H9 (cell line): ENCODE measurements around the gene ZCWPW1. TPM values are rescaled to one million over a fixed set of nuclear protein-coding genes. Genes with fewer than 3 reads are reported as not detected.
A peak's percentile ranks its signal among the peaks of the same experiment; 100 is the strongest.

Experiments used
- DNase-seq: peaks from one replicate; pipeline ENCODE4 v3.0.0-alpha.2; 2017
- H2AFZ ChIP-seq: one replicate; pipeline ENCODE4 v1.6.1; 2013; ENCODE audit warnings: mild to moderate bottlenecking, low read length, control low read depth, moderate library complexity
- H2AK5ac ChIP-seq: 2 replicates; pipeline ENCODE4 v1.6.1; 2013; ENCODE audit warnings: low read length, control low read depth, mixed read lengths; ENCODE audit not compliant: insufficient read length
- H2BK120ac ChIP-seq: one replicate; pipeline ENCODE4 v1.6.1; 2013; ENCODE audit warnings: low read depth, mild to moderate bottlenecking, low read length, control low read depth, inconsistent platforms; ENCODE audit not compliant: poor library complexity, severe bottlenecking
- H2BK12ac ChIP-seq: 2 replicates; pipeline ENCODE4 v1.6.1; 2013; ENCODE audit warnings: low read length, control low read depth, mixed read lengths, low read depth; ENCODE audit not compliant: insufficient read length
- H2BK15ac ChIP-seq: 2 replicates; pipeline ENCODE4 v1.6.1; 2013; ENCODE audit warnings: low read depth, low read length, control low read depth
- H2BK20ac ChIP-seq: one replicate; pipeline ENCODE4 v1.6.1; 2013; ENCODE audit warnings: low read depth, mild to moderate bottlenecking, low read length, control low read depth, inconsistent platforms; ENCODE audit not compliant: poor library complexity, severe bottlenecking
- H2BK5ac ChIP-seq: 2 replicates; pipeline ENCODE4 v1.6.1; 2013; ENCODE audit warnings: low read length, control low read depth, mixed read lengths; ENCODE audit not compliant: insufficient read length
- H3K14ac ChIP-seq: 2 replicates; pipeline ENCODE4 v1.6.1; 2013; ENCODE audit warnings: low read length, control low read depth; ENCODE audit not compliant: insufficient read depth
- H3K18ac ChIP-seq: 2 replicates; pipeline ENCODE4 v1.6.1; 2013; ENCODE audit warnings: low read depth, mild to moderate bottlenecking, mixed read lengths, low read length, control low read depth; ENCODE audit not compliant: insufficient read length
- H3K23ac ChIP-seq: 2 replicates; pipeline ENCODE4 v1.6.1; 2013; ENCODE audit warnings: low read length, control low read depth, mixed read lengths, low read depth; ENCODE audit not compliant: insufficient read length
- H3K23me2 ChIP-seq: 2 replicates; pipeline ENCODE4 v1.6.1; 2013; ENCODE audit warnings: low read depth, mild to moderate bottlenecking, mixed read lengths, low read length, control low read depth; ENCODE audit not compliant: insufficient read length, poor library complexity, severe bottlenecking
- H3K27ac ChIP-seq: 2 replicates; pipeline ENCODE4 v1.5.1; 2013; ENCODE audit warnings: low read length, control low read depth, mixed read lengths, low read depth; ENCODE audit not compliant: insufficient read length
- H3K27me3 ChIP-seq: 2 replicates; pipeline ENCODE4 v1.6.1; 2013; ENCODE audit warnings: low read length, control low read depth, inconsistent platforms; ENCODE audit not compliant: insufficient read depth
- H3K4ac ChIP-seq: 2 replicates; pipeline ENCODE4 v1.6.1; 2013; ENCODE audit warnings: low read depth, mild to moderate bottlenecking, control low read depth, inconsistent platforms, low read length, moderate library complexity
- H3K4me1 ChIP-seq: 2 replicates; pipeline ENCODE4 v1.6.1; 2013; ENCODE audit warnings: low read length, control low read depth, inconsistent platforms; ENCODE audit not compliant: insufficient read depth
- H3K4me2 ChIP-seq: 2 replicates; pipeline ENCODE4 v1.6.1; 2013; ENCODE audit warnings: low read length, control low read depth, mixed read lengths; ENCODE audit not compliant: insufficient read length, insufficient read depth
- H3K56ac ChIP-seq: 2 replicates; pipeline ENCODE4 v1.6.1; 2013; ENCODE audit warnings: low read depth, mild to moderate bottlenecking, mixed read lengths, low read length, control low read depth; ENCODE audit not compliant: insufficient read length
- H3K79me1 ChIP-seq: 2 replicates; pipeline ENCODE4 v1.6.1; 2013; ENCODE audit warnings: low read depth, mild to moderate bottlenecking, moderate library complexity, low read length, control low read depth, inconsistent platforms; ENCODE audit not compliant: insufficient read depth, poor library complexity, severe bottlenecking
- H3K79me2 ChIP-seq: 2 replicates; pipeline ENCODE4 v1.6.1; 2013; ENCODE audit warnings: low read length, control low read depth, inconsistent platforms; ENCODE audit not compliant: insufficient read depth
- H3K9ac ChIP-seq: 2 replicates; pipeline ENCODE4 v1.6.1; 2013; ENCODE audit warnings: low read length, control low read depth, mixed read lengths; ENCODE audit not compliant: insufficient read length; ENCODE audit errors: extremely low read depth
- H3K9me3 ChIP-seq: one replicate; pipeline ENCODE4 v1.6.1; 2013; ENCODE audit warnings: low read depth, low read length, inconsistent platforms; ENCODE audit not compliant: control insufficient read depth
- H3T11ph ChIP-seq: one replicate; pipeline ENCODE4 v1.6.1; 2013; ENCODE audit warnings: mild to moderate bottlenecking, low read length, control low read depth, inconsistent platforms
- H4K20me1 ChIP-seq: one replicate; pipeline ENCODE4 v1.6.1; 2013; ENCODE audit not compliant: control insufficient read depth, insufficient read length, insufficient read depth
- H4K5ac ChIP-seq: 2 replicates; pipeline ENCODE4 v1.6.1; 2013; ENCODE audit warnings: low read depth, mild to moderate bottlenecking, mixed read lengths, low read length, control low read depth; ENCODE audit not compliant: insufficient read length
- H4K8ac ChIP-seq: replicated peaks from 2 replicates; pipeline ENCODE4 v1.6.1; 2013; ENCODE audit warnings: low read length, control low read depth, mixed read lengths, low read depth; ENCODE audit not compliant: insufficient read length
- H4K91ac ChIP-seq: 2 replicates; pipeline ENCODE4 v1.6.1; 2013; ENCODE audit warnings: low read depth, mild to moderate bottlenecking, moderate library complexity, mixed read lengths, low read length, control low read depth; ENCODE audit not compliant: insufficient read length
- H3K27ac Mint-ChIP-seq, 3 experiments: 2 replicates in 2 of 3; 3 replicates in 1 of 3; pipeline ENCODE4 v1.8.0; 2020 to 2021; ENCODE audit warnings: mixed read lengths in 3 of 3, mild to moderate bottlenecking in 1 of 3, moderate library complexity in 1 of 3
- H3K27me3 Mint-ChIP-seq: 2 replicates; pipeline ENCODE4 v1.8.0; 2021; ENCODE audit warnings: low read depth, mild to moderate bottlenecking, moderate library complexity, mixed read lengths
- H3K36me3 Mint-ChIP-seq, 3 experiments: 2 replicates in 2 of 3; 3 replicates in 1 of 3; pipeline ENCODE4 v1.8.0; 2020 to 2021; ENCODE audit warnings: low read depth in 3 of 3, mixed read lengths in 3 of 3; ENCODE audit not compliant: insufficient read depth in 1 of 3
- H3K4me1 Mint-ChIP-seq, 2 experiments: 2 replicates each; pipeline ENCODE4 v1.8.0; 2020; ENCODE audit warnings: mixed read lengths in 2 of 2
- H3K4me3 Mint-ChIP-seq, 2 experiments: 2 replicates in 1 of 2; 3 replicates in 1 of 2; pipeline ENCODE4 v1.8.0; 2020 to 2021; ENCODE audit warnings: mild to moderate bottlenecking in 2 of 2, mixed read lengths in 2 of 2, moderate library complexity in 1 of 2
- H3K9me3 Mint-ChIP-seq, 2 experiments: 2 replicates in 1 of 2; 3 replicates in 1 of 2; pipeline ENCODE4 v1.8.0; 2020; ENCODE audit warnings: mild to moderate bottlenecking in 2 of 2, mixed read lengths in 2 of 2, moderate library complexity in 1 of 2
- WGBS: extraction: QIAGEN DNeasy Blood & Tissue Kit; methylation state at CpG from one replicate; pipeline ENCODE4 v1.1.7; 2013; ENCODE audit warnings: missing lambda C conversion rate, low lambda C conversion rate, mixed read lengths; ENCODE audit not compliant: insufficient read length; ENCODE audit errors: extremely low coverage; 5-methylcytosine and 5-hydroxymethylcytosine counted together
- total RNA-seq: library from RNA; stranded (reverse); gene quantifications from 2 replicates; pipeline ENCODE4 v1.2.1, GENCODE V29; 2021
- TF ChIP-seq, protein P1 (sequence below): fragments of 200-600 bp; sonication (generic); conservative IDR thresholded peaks from 3 replicates; pipeline ENCODE4 v1.8.0; 2021; ENCODE audit warnings: antibody characterized with exemption, mild to moderate bottlenecking

Gene ZCWPW1
- total RNA-seq, 1 experiment from 2014 or later = 1.1 TPM

GRCh38 chr7:100466653-100467605 lies 38.4 kb upstream of the ZCWPW1 start:
- H3K36me3 Mint-ChIP-seq = peaks cover 0 to 3% (median 0%) of the 10 kb centered on the region in 3 experiments; a peak in 1 of 7 replicates
- Histone ChIP-seq H2BK12ac (no peak overlapping the region), H4K5ac (no peak overlapping the region), H2BK5ac (no peak overlapping the region), H2AK5ac (no peak overlapping the region), H3K27me3 (no peaks in the 10 kb centered on the region), H2BK15ac (no peak overlapping the region), H3K4ac (no peak overlapping the region), H4K20me1 (peaks cover 4% of the 10 kb centered on the region), H3K23me2 (no peaks in the 10 kb centered on the region), H3K27ac (no peak overlapping the region), H3K9ac (no peak overlapping the region), H3K4me2 (no peak overlapping the region), H4K91ac (no peak overlapping the region), H3K4me1 (no peaks in the 10 kb centered on the region), H3K79me1 (no peaks in the 10 kb centered on the region), H2AFZ (no peak overlapping the region), H3K18ac (no peak overlapping the region), H3T11ph (no peak overlapping the region), H3K14ac (no peak overlapping the region), H2BK120ac (no peak overlapping the region), H4K8ac (no peak overlapping the region), H3K9me3 (no peaks in the 10 kb centered on the region), H3K23ac (no peak overlapping the region), H3K56ac (no peak overlapping the region), H3K79me2 (no peaks in the 10 kb centered on the region), H2BK20ac (no peak overlapping the region)
- TF ChIP-seq, protein P1, sequence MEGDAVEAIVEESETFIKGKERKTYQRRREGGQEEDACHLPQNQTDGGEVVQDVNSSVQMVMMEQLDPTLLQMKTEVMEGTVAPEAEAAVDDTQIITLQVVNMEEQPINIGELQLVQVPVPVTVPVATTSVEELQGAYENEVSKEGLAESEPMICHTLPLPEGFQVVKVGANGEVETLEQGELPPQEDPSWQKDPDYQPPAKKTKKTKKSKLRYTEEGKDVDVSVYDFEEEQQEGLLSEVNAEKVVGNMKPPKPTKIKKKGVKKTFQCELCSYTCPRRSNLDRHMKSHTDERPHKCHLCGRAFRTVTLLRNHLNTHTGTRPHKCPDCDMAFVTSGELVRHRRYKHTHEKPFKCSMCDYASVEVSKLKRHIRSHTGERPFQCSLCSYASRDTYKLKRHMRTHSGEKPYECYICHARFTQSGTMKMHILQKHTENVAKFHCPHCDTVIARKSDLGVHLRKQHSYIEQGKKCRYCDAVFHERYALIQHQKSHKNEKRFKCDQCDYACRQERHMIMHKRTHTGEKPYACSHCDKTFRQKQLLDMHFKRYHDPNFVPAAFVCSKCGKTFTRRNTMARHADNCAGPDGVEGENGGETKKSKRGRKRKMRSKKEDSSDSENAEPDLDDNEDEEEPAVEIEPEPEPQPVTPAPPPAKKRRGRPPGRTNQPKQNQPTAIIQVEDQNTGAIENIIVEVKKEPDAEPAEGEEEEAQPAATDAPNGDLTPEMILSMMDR = no peak
- no peaks in the 10 kb centered on the region for H3K9me3 Mint-ChIP-seq
- H3K27ac Mint-ChIP-seq = no peak overlapping the region
- peaks cover 10 to 18% of the 10 kb centered on the region in 2 experiments for H3K4me1 Mint-ChIP-seq
- peaks cover 7% of the 10 kb centered on the region for H3K27me3 Mint-ChIP-seq
- no peak overlapping the region for H3K4me3 Mint-ChIP-seq
- DNase-seq = peak; percentile 24
- no CpG with 5 or more reads among the region's 32 CpGs for WGBS
